IPS DF 6.9 (cell line): ENCODE data around the gene ZNF335.
"Not testable (repeated sequence)": the region's sequence is repeated elsewhere in the genome, so short reads cannot be mapped to it uniquely, and the experiment has no call there.

Experiments
- DNase-seq: peaks from one replicate; pipeline ENCODE4 v3.0.0-alpha.2; 2013; ENCODE audit warnings: low read depth, low spot score
- H3K27ac ChIP-seq: one replicate; pipeline ENCODE4 v1.5.1; 2013; ENCODE audit warnings: low read length, control low read depth
- H3K27me3 ChIP-seq: 2 replicates; pipeline ENCODE4 v1.6.1; 2013; ENCODE audit warnings: mild to moderate bottlenecking, low read length; ENCODE audit not compliant: control insufficient read depth, insufficient read depth
- H3K36me3 ChIP-seq: 2 replicates; pipeline ENCODE4 v1.6.1; 2013; ENCODE audit warnings: low read length; ENCODE audit not compliant: control insufficient read depth, insufficient read depth
- H3K4me1 ChIP-seq: 2 replicates; pipeline ENCODE4 v1.6.1; 2013; ENCODE audit warnings: low read length; ENCODE audit not compliant: control insufficient read depth, insufficient read depth
- H3K4me3 ChIP-seq: 2 replicates; pipeline ENCODE4 v1.5.1; 2013; ENCODE audit warnings: mild to moderate bottlenecking, low read length
- H3K9me3 ChIP-seq: 2 replicates; pipeline ENCODE4 v1.6.1; 2013; ENCODE audit warnings: low read length, inconsistent platforms; ENCODE audit not compliant: control insufficient read depth, insufficient read depth
- WGBS: extraction: QIAGEN DNeasy Blood & Tissue Kit; methylation state at CpG from one replicate; pipeline ENCODE4 v1.1.7; 2013; ENCODE audit warnings: mixed read lengths, missing lambda C conversion rate; ENCODE audit not compliant: insufficient read length, insufficient coverage; 5-methylcytosine and 5-hydroxymethylcytosine counted together

ZNF335 gene

DNA sequence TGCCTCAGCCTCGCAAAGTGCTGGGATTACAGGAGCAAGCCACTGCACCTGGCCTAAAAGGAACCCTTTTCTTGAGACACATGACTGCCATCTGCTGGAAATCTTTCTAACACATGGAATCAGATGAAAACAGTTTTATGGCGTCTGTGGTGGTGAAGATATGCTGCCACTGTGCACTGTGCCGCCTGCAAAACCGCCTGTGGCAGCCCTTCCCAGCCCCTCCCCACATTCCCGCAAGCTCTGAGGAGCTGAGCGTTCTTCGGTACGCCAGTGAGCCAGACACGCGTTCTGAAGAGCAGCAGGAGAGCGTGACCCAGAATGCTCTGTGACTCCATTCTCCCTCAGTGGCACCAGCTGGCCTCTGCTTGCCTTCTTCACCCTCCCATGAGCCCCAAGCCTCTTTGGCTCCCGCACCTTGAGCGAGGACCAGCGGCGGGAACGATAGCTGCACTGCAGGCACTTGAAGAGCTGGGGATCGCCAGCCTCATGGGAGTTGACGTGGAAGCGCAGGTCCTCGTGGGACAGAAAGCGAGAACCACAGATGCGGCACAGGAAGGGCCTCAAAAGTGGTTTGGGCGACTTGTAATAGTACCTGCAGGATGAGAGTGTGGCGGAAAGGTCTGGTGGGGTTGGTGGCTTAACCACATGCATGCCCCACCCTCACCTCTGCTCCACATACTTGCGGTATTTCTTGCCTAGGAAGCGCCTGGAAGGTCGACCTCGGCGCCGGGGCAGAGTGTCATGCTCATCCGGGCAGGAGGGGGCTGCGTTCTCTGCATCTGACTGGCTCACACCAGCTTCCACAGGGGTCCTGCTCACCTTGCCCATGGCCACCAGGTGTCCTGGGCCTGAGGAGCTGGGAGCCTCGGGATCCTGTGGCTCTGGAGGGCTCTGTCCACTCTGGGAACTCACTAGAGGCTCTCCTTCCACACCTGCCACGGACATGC lies 8.7 kb downstream of the ZNF335 start:
- Histone ChIP-seq H3K36me3 (peaks cover 46% of the 10 kb centered on the region), H3K27me3 (no peaks in the 10 kb centered on the region), H3K9me3 (no peaks in the 10 kb centered on the region), H3K4me1 (no peaks in the 10 kb centered on the region), H3K27ac (no peak overlapping the region), H3K4me3 (no peak overlapping the region)
- no CpG with 5 or more reads among the region's 34 CpGs for WGBS
- no peak for DNase-seq

DNA sequence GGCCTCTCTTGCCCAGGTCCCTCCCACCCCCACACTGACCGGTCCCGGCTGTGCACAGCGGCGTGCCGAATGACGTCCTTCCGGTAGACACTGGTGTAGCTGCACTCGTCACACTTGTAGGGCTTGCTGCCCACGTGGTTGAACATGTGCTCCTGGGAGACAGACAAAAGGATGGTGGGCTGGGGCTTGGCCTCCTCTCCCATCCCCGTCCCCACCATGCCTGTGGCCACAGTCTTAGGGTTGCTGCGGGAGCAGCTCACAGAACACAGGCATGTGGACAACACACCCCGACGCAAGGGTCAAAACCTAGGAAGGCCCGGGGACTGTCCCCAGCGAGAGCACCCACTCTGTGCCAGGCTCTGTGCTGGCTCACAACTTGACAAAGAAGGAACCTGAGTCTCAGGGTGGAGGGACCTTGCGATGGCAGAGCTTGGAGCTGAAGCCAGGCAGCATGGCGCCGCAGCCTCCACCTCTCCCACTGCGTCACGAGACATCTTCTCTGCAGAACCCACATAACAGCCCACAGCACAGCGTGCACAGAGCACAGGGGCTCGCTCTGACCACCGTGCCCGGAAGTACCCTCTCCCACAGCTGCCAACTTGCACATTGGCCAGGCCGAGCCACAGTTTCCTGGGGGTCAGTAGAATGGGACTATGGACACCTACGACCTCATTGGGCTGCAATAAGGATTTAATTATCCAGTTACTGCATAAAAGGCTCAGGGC lies 9.8 kb downstream of the ZNF335 start:
- H3K4me3 ChIP-seq: no peak overlapping the region
- peaks cover 44% of the 10 kb centered on the region for H3K36me3 ChIP-seq
- no peaks in the 10 kb centered on the region for H3K9me3 ChIP-seq

DNA sequence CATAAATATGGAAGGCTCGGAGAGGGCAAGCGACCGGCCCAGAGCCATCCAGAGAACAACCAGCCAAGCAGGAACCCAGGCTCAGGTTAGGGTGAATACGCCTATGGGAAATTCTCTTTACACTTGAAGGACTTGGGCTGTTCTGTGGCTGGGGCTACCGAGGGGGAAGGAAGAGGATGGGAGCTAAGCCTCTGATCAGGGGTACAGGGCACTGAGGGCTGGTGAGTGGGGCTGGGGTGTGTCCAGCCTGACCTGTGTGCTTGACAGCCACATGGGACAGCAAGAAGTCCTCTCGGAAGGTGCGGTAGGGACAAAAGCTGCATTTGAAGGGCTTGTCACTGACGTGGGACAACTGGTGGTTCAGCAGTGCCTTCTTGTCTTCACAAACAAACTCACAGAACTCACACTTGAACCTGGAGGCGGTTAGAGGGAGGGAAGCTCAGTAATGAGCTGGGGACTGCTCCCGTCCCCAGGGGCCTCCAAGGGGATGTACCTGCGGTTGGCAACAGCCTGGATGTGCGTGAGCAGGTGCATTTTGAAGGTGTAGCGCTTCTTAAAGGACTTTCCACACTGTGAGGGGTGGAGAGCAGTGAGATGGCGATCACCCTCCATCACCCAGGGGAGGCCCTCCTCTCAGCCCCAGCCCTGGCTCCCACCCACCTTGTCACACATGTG lies 11.9 kb downstream of the ZNF335 start:
- Histone ChIP-seq H3K27me3 (no peaks in the 10 kb centered on the region), H3K9me3 (no peaks in the 10 kb centered on the region), H3K4me1 (no peaks in the 10 kb centered on the region), H3K27ac (no peak overlapping the region), H3K4me3 (no peak overlapping the region), H3K36me3 (peaks cover 42% of the 10 kb centered on the region)
- no peak for DNase-seq
- no CpG with 5 or more reads among the region's 14 CpGs for WGBS

More for the DNA sequence above, 9.8 kb downstream of the ZNF335 start:
- no CpG with 5 or more reads among the region's 26 CpGs for WGBS
- no peak overlapping the region for H3K27ac ChIP-seq
- no peak for DNase-seq
- H3K4me1 ChIP-seq: no peaks in the 10 kb centered on the region
- H3K27me3 ChIP-seq: no peaks in the 10 kb centered on the region

DNA sequence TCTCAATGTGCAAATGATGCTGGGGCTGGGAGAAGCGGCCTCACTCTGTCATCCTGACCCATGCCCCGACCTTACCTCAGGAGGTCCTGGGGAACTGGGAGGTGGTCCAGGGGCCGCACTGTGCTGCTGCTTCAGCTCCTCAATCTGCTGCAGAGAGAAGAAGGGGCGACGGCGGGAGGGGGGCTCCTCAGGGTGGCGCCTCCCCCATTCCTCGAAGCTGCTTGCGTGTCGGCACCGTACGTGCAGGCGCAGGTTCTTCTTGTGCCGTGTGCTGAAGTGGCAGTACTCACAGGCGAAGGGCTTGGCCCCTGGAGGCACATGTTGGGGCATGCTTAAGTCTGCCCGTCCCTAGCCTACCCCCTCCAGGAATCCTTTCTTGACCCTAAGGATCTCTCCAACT lies 12.9 kb downstream of the ZNF335 start:
- WGBS: no CpG with 5 or more reads among the region's 16 CpGs
- DNase-seq: no peak
- Histone ChIP-seq H3K4me3 (no peak overlapping the region), H3K27me3 (no peaks in the 10 kb centered on the region), H3K36me3 (peaks cover 41% of the 10 kb centered on the region), H3K9me3 (no peaks in the 10 kb centered on the region), H3K27ac (no peak overlapping the region), H3K4me1 (no peaks in the 10 kb centered on the region)

DNA sequence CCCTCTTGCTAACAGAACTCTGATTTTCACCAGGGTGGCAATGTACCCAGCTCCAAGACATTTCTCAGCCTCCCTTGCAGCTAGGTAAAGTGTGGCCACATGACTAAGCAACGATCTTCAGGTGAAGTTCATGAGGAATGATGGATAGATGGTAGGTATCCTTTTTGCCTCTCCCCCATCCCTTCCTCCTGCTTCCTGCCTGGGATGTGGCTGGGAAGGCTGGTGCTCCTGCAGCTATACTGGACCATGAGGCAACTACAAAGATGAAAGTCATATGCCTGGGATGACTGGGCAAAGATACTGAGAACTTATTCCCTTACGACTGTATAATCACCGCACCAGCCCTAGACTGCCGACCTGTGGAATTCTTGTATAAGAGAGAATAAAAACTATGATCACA lies 13.4 kb downstream of the ZNF335 start:
- WGBS: no CpG with 5 or more reads among the region's 4 CpGs
- Histone ChIP-seq H3K27me3 (no peaks in the 10 kb centered on the region), H3K9me3 (no peaks in the 10 kb centered on the region), H3K27ac (no peak overlapping the region), H3K36me3 (peaks cover 37% of the 10 kb centered on the region), H3K4me1 (no peaks in the 10 kb centered on the region), H3K4me3 (no peak overlapping the region)
- no peak for DNase-seq

DNA sequence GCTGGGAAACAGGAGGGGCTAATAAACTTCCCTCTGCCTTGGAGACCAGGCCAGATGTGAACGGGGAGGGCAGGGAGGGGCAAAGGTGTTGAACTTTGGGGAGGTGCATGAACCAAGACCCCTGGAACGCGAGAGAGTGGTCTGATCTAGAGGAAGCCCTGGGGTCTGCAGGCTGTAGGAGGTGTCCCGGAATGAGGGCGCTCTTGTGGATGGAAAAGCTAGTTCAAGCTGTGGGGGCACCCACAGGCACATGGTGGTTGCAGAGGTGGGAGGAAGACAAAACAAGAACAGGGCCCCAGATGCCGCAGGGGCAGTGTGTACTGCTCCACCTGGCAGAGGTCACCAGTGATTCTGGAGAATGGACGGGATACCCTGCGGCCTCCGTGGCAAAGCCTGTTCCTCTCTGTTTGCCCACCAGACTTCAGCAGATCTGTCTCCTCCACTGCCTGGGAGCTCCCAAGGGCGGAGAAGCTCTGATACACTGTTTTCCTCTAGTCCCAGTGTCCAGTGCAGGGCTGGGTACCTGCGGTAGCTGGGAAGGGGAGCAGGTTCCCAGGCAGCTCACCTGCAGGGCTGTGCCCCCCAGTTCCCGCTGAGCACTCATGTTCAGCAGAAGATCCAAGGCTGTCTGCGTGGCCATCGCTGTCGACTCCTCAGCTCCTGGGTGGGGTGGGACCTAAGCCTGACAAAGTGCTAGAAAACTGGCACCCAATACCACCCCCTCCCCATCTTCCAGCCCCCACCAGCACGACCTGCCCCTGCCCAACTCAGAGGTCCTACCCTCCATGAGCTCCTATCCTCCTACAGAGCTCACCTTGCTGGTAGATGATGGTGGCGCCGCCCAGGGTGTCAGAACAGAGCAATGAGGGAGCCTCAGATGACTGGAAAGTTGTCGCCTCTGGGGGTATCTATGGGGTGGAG lies 14.7 kb downstream of the ZNF335 start:
- H3K36me3 ChIP-seq: peaks cover 31% of the 10 kb centered on the region

DNA sequence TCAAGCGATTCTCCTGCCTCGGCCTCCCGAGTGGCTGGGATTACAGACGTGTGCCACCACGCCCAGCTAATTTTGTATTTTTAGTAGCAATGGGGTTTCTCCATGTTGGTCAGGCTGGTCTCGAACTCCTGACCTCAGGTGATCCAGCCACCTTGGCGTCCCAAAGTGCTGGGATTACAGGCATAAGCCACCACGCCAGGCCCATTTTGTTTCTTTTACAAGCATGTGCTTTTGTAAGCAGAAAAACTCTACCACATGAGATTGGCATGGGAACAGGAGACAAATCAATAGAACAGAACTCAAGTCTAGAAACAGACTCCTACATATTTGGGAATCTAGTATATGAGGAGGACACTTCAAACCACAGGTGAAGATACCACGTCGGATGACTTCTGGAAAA lies 15.7 kb downstream of the ZNF335 start:
- DNase-seq, H3K27me3 ChIP-seq, H3K4me3 ChIP-seq, H3K9me3 ChIP-seq, H3K27ac ChIP-seq, H3K4me1 ChIP-seq: not testable (repeated sequence)
- no CpG with 5 or more reads among the region's 10 CpGs for WGBS
- H3K36me3 ChIP-seq: peaks cover 27% of the 10 kb centered on the region

More for the DNA sequence above, 14.7 kb downstream of the ZNF335 start:
- Histone ChIP-seq H3K4me3 (no peak overlapping the region), H3K9me3 (no peaks in the 10 kb centered on the region), H3K4me1 (no peaks in the 10 kb centered on the region), H3K27me3 (no peaks in the 10 kb centered on the region), H3K27ac (no peak overlapping the region)
- no CpG with 5 or more reads among the region's 19 CpGs for WGBS
- no peak for DNase-seq

DNA sequence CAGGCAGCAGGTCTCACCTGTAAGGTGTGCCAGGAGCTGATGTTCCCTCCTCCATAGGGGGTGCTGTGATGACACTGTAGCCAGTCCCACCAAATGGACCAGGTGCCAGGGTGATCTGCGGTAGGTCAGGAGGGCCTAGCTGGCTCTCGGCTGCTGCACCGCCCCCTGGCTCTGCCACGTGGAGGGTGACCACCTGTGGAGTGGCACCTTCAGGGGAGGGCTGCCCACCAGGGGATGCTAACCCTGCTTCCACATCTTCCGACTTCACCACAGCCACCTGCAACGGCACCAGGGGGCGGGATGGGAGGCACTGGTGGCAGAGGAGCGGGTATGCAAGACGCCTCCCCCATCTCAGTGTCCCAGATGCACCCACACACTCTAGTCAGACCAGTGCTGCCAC lies 18.3 kb downstream of the ZNF335 start:
- H3K36me3 ChIP-seq: peaks cover 20% of the 10 kb centered on the region
- no peak for DNase-seq

DNA sequence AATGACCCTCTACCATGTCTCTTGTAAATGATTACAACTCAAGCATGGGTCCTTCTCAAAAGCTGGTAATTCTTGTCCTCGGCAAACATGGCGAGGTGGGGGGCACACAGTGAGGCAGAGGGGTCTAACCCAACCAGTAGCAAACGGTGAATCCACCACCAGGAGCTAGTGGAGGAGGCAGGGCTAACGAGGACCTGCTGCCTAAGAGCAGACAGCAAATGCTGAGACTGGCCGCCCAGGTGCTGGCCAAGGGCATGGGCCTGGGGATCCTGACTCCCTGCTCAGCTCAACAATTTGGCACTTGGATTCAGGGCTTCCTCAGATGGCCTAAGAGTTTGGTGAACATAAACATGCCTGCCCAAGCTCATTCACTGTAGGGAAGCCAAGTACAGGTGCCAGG lies 19.1 kb downstream of the ZNF335 start:
- no peak overlapping the region for H3K27ac ChIP-seq
- WGBS: no CpG with 5 or more reads among the region's 5 CpGs
- H3K9me3 ChIP-seq: no peaks in the 10 kb centered on the region
- H3K27me3 ChIP-seq: no peaks in the 10 kb centered on the region
- no peaks in the 10 kb centered on the region for H3K4me1 ChIP-seq
- peaks cover 25% of the 10 kb centered on the region for H3K36me3 ChIP-seq
- H3K4me3 ChIP-seq: no peak overlapping the region
- DNase-seq: no peak

More for the DNA sequence above, 18.3 kb downstream of the ZNF335 start:
- no peaks in the 10 kb centered on the region for H3K4me1 ChIP-seq
- H3K9me3 ChIP-seq: no peaks in the 10 kb centered on the region
- H3K27me3 ChIP-seq: no peaks in the 10 kb centered on the region
- no peak overlapping the region for H3K27ac ChIP-seq
- no peak overlapping the region for H3K4me3 ChIP-seq
- no CpG with 5 or more reads among the region's 9 CpGs for WGBS
